H9 (cell line): ENCODE measurements around the gene ALDH1A1. TPM values are rescaled to one million over a fixed set of nuclear protein-coding genes. Genes with fewer than 3 reads are reported as not detected.

Source experiments
- DNase-seq: peaks from one replicate; pipeline ENCODE4 v3.0.0-alpha.2; 2017
- H2AFZ ChIP-seq: one replicate; pipeline ENCODE4 v1.6.1; 2013; ENCODE audit warnings: mild to moderate bottlenecking, low read length, control low read depth, moderate library complexity
- H2AK5ac ChIP-seq: 2 replicates; pipeline ENCODE4 v1.6.1; 2013; ENCODE audit warnings: low read length, control low read depth, mixed read lengths; ENCODE audit not compliant: insufficient read length
- H2BK120ac ChIP-seq: one replicate; pipeline ENCODE4 v1.6.1; 2013; ENCODE audit warnings: low read depth, mild to moderate bottlenecking, low read length, control low read depth, inconsistent platforms; ENCODE audit not compliant: poor library complexity, severe bottlenecking
- H2BK12ac ChIP-seq: 2 replicates; pipeline ENCODE4 v1.6.1; 2013; ENCODE audit warnings: low read length, control low read depth, mixed read lengths, low read depth; ENCODE audit not compliant: insufficient read length
- H2BK15ac ChIP-seq: 2 replicates; pipeline ENCODE4 v1.6.1; 2013; ENCODE audit warnings: low read depth, low read length, control low read depth
- H2BK20ac ChIP-seq: one replicate; pipeline ENCODE4 v1.6.1; 2013; ENCODE audit warnings: low read depth, mild to moderate bottlenecking, low read length, control low read depth, inconsistent platforms; ENCODE audit not compliant: poor library complexity, severe bottlenecking
- H2BK5ac ChIP-seq: 2 replicates; pipeline ENCODE4 v1.6.1; 2013; ENCODE audit warnings: low read length, control low read depth, mixed read lengths; ENCODE audit not compliant: insufficient read length
- H3K14ac ChIP-seq: 2 replicates; pipeline ENCODE4 v1.6.1; 2013; ENCODE audit warnings: low read length, control low read depth; ENCODE audit not compliant: insufficient read depth
- H3K18ac ChIP-seq: 2 replicates; pipeline ENCODE4 v1.6.1; 2013; ENCODE audit warnings: low read depth, mild to moderate bottlenecking, mixed read lengths, low read length, control low read depth; ENCODE audit not compliant: insufficient read length
- H3K23ac ChIP-seq: 2 replicates; pipeline ENCODE4 v1.6.1; 2013; ENCODE audit warnings: low read length, control low read depth, mixed read lengths, low read depth; ENCODE audit not compliant: insufficient read length
- H3K23me2 ChIP-seq: 2 replicates; pipeline ENCODE4 v1.6.1; 2013; ENCODE audit warnings: low read depth, mild to moderate bottlenecking, mixed read lengths, low read length, control low read depth; ENCODE audit not compliant: insufficient read length, poor library complexity, severe bottlenecking
- H3K27ac ChIP-seq: 2 replicates; pipeline ENCODE4 v1.5.1; 2013; ENCODE audit warnings: low read length, control low read depth, mixed read lengths, low read depth; ENCODE audit not compliant: insufficient read length
- H3K27me3 ChIP-seq: 2 replicates; pipeline ENCODE4 v1.6.1; 2013; ENCODE audit warnings: low read length, control low read depth, inconsistent platforms; ENCODE audit not compliant: insufficient read depth
- H3K4ac ChIP-seq: 2 replicates; pipeline ENCODE4 v1.6.1; 2013; ENCODE audit warnings: low read depth, mild to moderate bottlenecking, control low read depth, inconsistent platforms, low read length, moderate library complexity
- H3K4me1 ChIP-seq: 2 replicates; pipeline ENCODE4 v1.6.1; 2013; ENCODE audit warnings: low read length, control low read depth, inconsistent platforms; ENCODE audit not compliant: insufficient read depth
- H3K4me2 ChIP-seq: 2 replicates; pipeline ENCODE4 v1.6.1; 2013; ENCODE audit warnings: low read length, control low read depth, mixed read lengths; ENCODE audit not compliant: insufficient read length, insufficient read depth
- H3K56ac ChIP-seq: 2 replicates; pipeline ENCODE4 v1.6.1; 2013; ENCODE audit warnings: low read depth, mild to moderate bottlenecking, mixed read lengths, low read length, control low read depth; ENCODE audit not compliant: insufficient read length
- H3K79me1 ChIP-seq: 2 replicates; pipeline ENCODE4 v1.6.1; 2013; ENCODE audit warnings: low read depth, mild to moderate bottlenecking, moderate library complexity, low read length, control low read depth, inconsistent platforms; ENCODE audit not compliant: insufficient read depth, poor library complexity, severe bottlenecking
- H3K79me2 ChIP-seq: 2 replicates; pipeline ENCODE4 v1.6.1; 2013; ENCODE audit warnings: low read length, control low read depth, inconsistent platforms; ENCODE audit not compliant: insufficient read depth
- H3K9ac ChIP-seq: 2 replicates; pipeline ENCODE4 v1.6.1; 2013; ENCODE audit warnings: low read length, control low read depth, mixed read lengths; ENCODE audit not compliant: insufficient read length; ENCODE audit errors: extremely low read depth
- H3K9me3 ChIP-seq: one replicate; pipeline ENCODE4 v1.6.1; 2013; ENCODE audit warnings: low read depth, low read length, inconsistent platforms; ENCODE audit not compliant: control insufficient read depth
- H3T11ph ChIP-seq: one replicate; pipeline ENCODE4 v1.6.1; 2013; ENCODE audit warnings: mild to moderate bottlenecking, low read length, control low read depth, inconsistent platforms
- H4K20me1 ChIP-seq: one replicate; pipeline ENCODE4 v1.6.1; 2013; ENCODE audit not compliant: control insufficient read depth, insufficient read length, insufficient read depth
- H4K5ac ChIP-seq: 2 replicates; pipeline ENCODE4 v1.6.1; 2013; ENCODE audit warnings: low read depth, mild to moderate bottlenecking, mixed read lengths, low read length, control low read depth; ENCODE audit not compliant: insufficient read length
- H4K8ac ChIP-seq: replicated peaks from 2 replicates; pipeline ENCODE4 v1.6.1; 2013; ENCODE audit warnings: low read length, control low read depth, mixed read lengths, low read depth; ENCODE audit not compliant: insufficient read length
- H4K91ac ChIP-seq: 2 replicates; pipeline ENCODE4 v1.6.1; 2013; ENCODE audit warnings: low read depth, mild to moderate bottlenecking, moderate library complexity, mixed read lengths, low read length, control low read depth; ENCODE audit not compliant: insufficient read length
- H3K27ac Mint-ChIP-seq, 3 experiments: 2 replicates in 2 of 3; 3 replicates in 1 of 3; pipeline ENCODE4 v1.8.0; 2020 to 2021; ENCODE audit warnings: mixed read lengths in 3 of 3, mild to moderate bottlenecking in 1 of 3, moderate library complexity in 1 of 3
- H3K27me3 Mint-ChIP-seq: 2 replicates; pipeline ENCODE4 v1.8.0; 2021; ENCODE audit warnings: low read depth, mild to moderate bottlenecking, moderate library complexity, mixed read lengths
- H3K36me3 Mint-ChIP-seq, 3 experiments: 2 replicates in 2 of 3; 3 replicates in 1 of 3; pipeline ENCODE4 v1.8.0; 2020 to 2021; ENCODE audit warnings: low read depth in 3 of 3, mixed read lengths in 3 of 3; ENCODE audit not compliant: insufficient read depth in 1 of 3
- H3K4me1 Mint-ChIP-seq, 2 experiments: 2 replicates each; pipeline ENCODE4 v1.8.0; 2020; ENCODE audit warnings: mixed read lengths in 2 of 2
- H3K4me3 Mint-ChIP-seq, 2 experiments: 2 replicates in 1 of 2; 3 replicates in 1 of 2; pipeline ENCODE4 v1.8.0; 2020 to 2021; ENCODE audit warnings: mild to moderate bottlenecking in 2 of 2, mixed read lengths in 2 of 2, moderate library complexity in 1 of 2
- H3K9me3 Mint-ChIP-seq, 2 experiments: 2 replicates in 1 of 2; 3 replicates in 1 of 2; pipeline ENCODE4 v1.8.0; 2020; ENCODE audit warnings: mild to moderate bottlenecking in 2 of 2, mixed read lengths in 2 of 2, moderate library complexity in 1 of 2
- WGBS: extraction: QIAGEN DNeasy Blood & Tissue Kit; methylation state at CpG from one replicate; pipeline ENCODE4 v1.1.7; 2013; ENCODE audit warnings: missing lambda C conversion rate, low lambda C conversion rate, mixed read lengths; ENCODE audit not compliant: insufficient read length; ENCODE audit errors: extremely low coverage; 5-methylcytosine and 5-hydroxymethylcytosine counted together
- total RNA-seq: library from RNA; stranded (reverse); gene quantifications from 2 replicates; pipeline ENCODE4 v1.2.1, GENCODE V29; 2021
- TF ChIP-seq, protein P1 (sequence below): fragments of 200-600 bp; sonication (generic); conservative IDR thresholded peaks from 3 replicates; pipeline ENCODE4 v1.8.0; 2021; ENCODE audit warnings: antibody characterized with exemption, mild to moderate bottlenecking

The ALDH1A1 gene
- total RNA-seq, 1 experiment from 2014 or later: 1.1 TPM

- TF ChIP-seq, protein P1, sequence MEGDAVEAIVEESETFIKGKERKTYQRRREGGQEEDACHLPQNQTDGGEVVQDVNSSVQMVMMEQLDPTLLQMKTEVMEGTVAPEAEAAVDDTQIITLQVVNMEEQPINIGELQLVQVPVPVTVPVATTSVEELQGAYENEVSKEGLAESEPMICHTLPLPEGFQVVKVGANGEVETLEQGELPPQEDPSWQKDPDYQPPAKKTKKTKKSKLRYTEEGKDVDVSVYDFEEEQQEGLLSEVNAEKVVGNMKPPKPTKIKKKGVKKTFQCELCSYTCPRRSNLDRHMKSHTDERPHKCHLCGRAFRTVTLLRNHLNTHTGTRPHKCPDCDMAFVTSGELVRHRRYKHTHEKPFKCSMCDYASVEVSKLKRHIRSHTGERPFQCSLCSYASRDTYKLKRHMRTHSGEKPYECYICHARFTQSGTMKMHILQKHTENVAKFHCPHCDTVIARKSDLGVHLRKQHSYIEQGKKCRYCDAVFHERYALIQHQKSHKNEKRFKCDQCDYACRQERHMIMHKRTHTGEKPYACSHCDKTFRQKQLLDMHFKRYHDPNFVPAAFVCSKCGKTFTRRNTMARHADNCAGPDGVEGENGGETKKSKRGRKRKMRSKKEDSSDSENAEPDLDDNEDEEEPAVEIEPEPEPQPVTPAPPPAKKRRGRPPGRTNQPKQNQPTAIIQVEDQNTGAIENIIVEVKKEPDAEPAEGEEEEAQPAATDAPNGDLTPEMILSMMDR: no peak
- Mint-ChIP-seq H3K27me3 (no peaks in the 10 kb centered on the region), H3K36me3 (no peaks in the 10 kb centered on the region), H3K4me1 (peaks cover 0 to 7% of the 10 kb centered on the region in 2 experiments; a peak in 1 of 4 replicates), H3K27ac (no peak overlapping the region), H3K9me3 (no peaks in the 10 kb centered on the region), H3K4me3 (no peak overlapping the region)
- Histone ChIP-seq H3K4me2 (no peak overlapping the region), H4K91ac (no peak overlapping the region), H3K27me3 (no peaks in the 10 kb centered on the region), H2BK5ac (no peak overlapping the region), H4K5ac (no peak overlapping the region), H3K18ac (no peak overlapping the region), H2BK12ac (no peak overlapping the region), H3K79me2 (no peaks in the 10 kb centered on the region), H3K4me1 (no peaks in the 10 kb centered on the region), H3K14ac (no peak overlapping the region), H2BK20ac (no peak overlapping the region), H3K27ac (no peak overlapping the region), H3K4ac (no peak overlapping the region), H4K20me1 (no peaks in the 10 kb centered on the region), H3K23me2 (no peaks in the 10 kb centered on the region), H3K79me1 (no peaks in the 10 kb centered on the region), H2AK5ac (no peak overlapping the region), H2AFZ (no peak overlapping the region), H3K23ac (no peak overlapping the region), H2BK15ac (no peak overlapping the region), H2BK120ac (no peak overlapping the region), H4K8ac (no peak overlapping the region), H3T11ph (no peak overlapping the region), H3K56ac (no peak overlapping the region), H3K9ac (no peak overlapping the region), H3K9me3 (no peaks in the 10 kb centered on the region)
- WGBS: no CpG with 5 or more reads among the region's 3 CpGs
- DNase-seq: no peak
Measured at GRCh38 chr9:72932619-72933018, 20.2 kb downstream of the ALDH1A1 start.
